Tibial artery (tissue), 4 donors: ENCODE data around the gene FAM168A.

Experiments
- DNase-seq, 2 donors: peaks; one replicate each; pipeline ENCODE4 v3.0.0-alpha.2; 2019
- H3K27ac ChIP-seq, 2 donors: fragments of 200-600 bp; sonication (generic) in 1 of 2; 1 replicate in 1 of 2; 2 replicates in 1 of 2; pipeline ENCODE4 v1.5.1; 2018 to 2019; ENCODE audit warnings: mild to moderate bottlenecking in 1 of 2
- H3K27me3 ChIP-seq, 2 donors: fragments of 200-600 bp; sonication (generic) in 1 of 2; one replicate each; pipeline versions ENCODE4 v1.5.1 to v1.6.0; 2016 to 2019
- H3K36me3 ChIP-seq, 3 donors: fragments of 200-600 bp; sonication (generic) in 2 of 3; one replicate each; pipeline ENCODE4 v1.5.1; 2016 to 2019; ENCODE audit warnings: mild to moderate bottlenecking in 2 of 3
- H3K4me1 ChIP-seq, 4 donors: fragments of 200-600 bp; sonication (generic) in 2 of 4; 1 replicate in 3 of 4; 2 replicates in 1 of 4; pipeline ENCODE4 v1.5.1; 2016 to 2019
- H3K4me3 ChIP-seq, 2 donors: fragments of 200-600 bp; sonication (generic) in 1 of 2; 1 replicate in 1 of 2; 2 replicates in 1 of 2; pipeline ENCODE4 v1.5.1; 2018 to 2019; ENCODE audit warnings: mild to moderate bottlenecking in 2 of 2
- H3K9me3 ChIP-seq, 3 donors: fragments of 200-600 bp; sonication (generic) in 1 of 3; one replicate each; pipeline ENCODE4 v1.5.1; 2016 to 2019
- CTCF ChIP-seq, 2 experiments: fragments of 200-600 bp in 1 of 2; fragments of 450-650 bp in 1 of 2; IDR thresholded peaks; one replicate each; pipeline ENCODE4 v1.5.1; 2017 to 2019; ENCODE audit warnings: antibody characterized with exemption in 2 of 2, mild to moderate bottlenecking in 1 of 2, moderate library complexity in 1 of 2
- intact Hi-C: fragments of 100-400 bp; cut with DNase I; formaldehyde crosslinking; loops from one replicate; pipeline ENCODE4 v1.15.0; 2023; ENCODE audit warnings: low total_unique reads

Gene FAM168A

GRCh38 chr11:73629907-73630306 is 32.0 kb upstream of the FAM168A start:
- Histone ChIP-seq H3K36me3 (no peaks in the 10 kb centered on the region), H3K9me3 (no peaks in the 10 kb centered on the region), H3K4me3 (no peak overlapping the region), H3K4me1 (peaks cover 0 to 5% (median 5%) of the 10 kb centered on the region in 4 donors), H3K27ac (no peak overlapping the region), H3K27me3 (peaks cover 0 to 10% of the 10 kb centered on the region in 2 donors)
- no peak for TF ChIP-seq CTCF (IDR thresholded peaks at IDR 0.05)
- intact Hi-C loops, result loop anchor here (5.0 kb wide), 1 partner anchor 32 kb away; no protein-coding TSS in a partner anchor
- DNase-seq, result no peak

GRCh38 chr11:73625696-73626318 is 27.9 kb upstream of the FAM168A start:
- peak; percentile 73 to 92 for TF ChIP-seq CTCF (IDR thresholded peaks at IDR 0.05)
- DNase-seq, result peak; percentile 59 to 84
- intact Hi-C loops, result loop anchor here (5.0 kb wide), 1 partner anchor 36 kb away; no protein-coding TSS in a partner anchor
- Histone ChIP-seq H3K36me3 (no peaks in the 10 kb centered on the region), H3K27me3 (peaks cover 0 to 21% of the 10 kb centered on the region in 2 donors), H3K4me1 (peaks cover 0 to 5% (median 5%) of the 10 kb centered on the region in 4 donors), H3K4me3 (peak overlapping the region in 1 of 2 donors; percentile 21), H3K27ac (no peak overlapping the region), H3K9me3 (no peaks in the 10 kb centered on the region)

- H3K36me3 ChIP-seq, result no peaks in the 10 kb centered on the region
- H3K4me3 ChIP-seq, result no peak overlapping the region
- DNase-seq, result no peak
- no peak overlapping the region for H3K27ac ChIP-seq
- peaks cover 0 to 33% of the 10 kb centered on the region in 2 donors for H3K27me3 ChIP-seq
- no peaks in the 10 kb centered on the region for H3K9me3 ChIP-seq
- peaks cover 0 to 5% (median 5%) of the 10 kb centered on the region in 4 donors for H3K4me1 ChIP-seq
- intact Hi-C loops, result no loop called here
- no peak for TF ChIP-seq CTCF (IDR thresholded peaks at IDR 0.05)
These were observed 25.8 kb upstream of the FAM168A start for GRCh38 chr11:73623686-73624085.

GRCh38 chr11:73622926-73623593 is 25.1 kb upstream of the FAM168A start:
- intact Hi-C loops, result no loop called here
- no peak for TF ChIP-seq CTCF (IDR thresholded peaks at IDR 0.05)

GRCh38 chr11:73614591-73614990 is 16.7 kb upstream of the FAM168A start:
- no peak for DNase-seq
- peaks cover 0 to 4% of the 10 kb centered on the region in 2 donors for H3K27me3 ChIP-seq
- TF ChIP-seq CTCF (IDR thresholded peaks at IDR 0.05), result no peak
- no peak overlapping the region for H3K27ac ChIP-seq
- H3K9me3 ChIP-seq, result no peaks in the 10 kb centered on the region
- intact Hi-C loops, result no loop called here
- no peak overlapping the region for H3K4me3 ChIP-seq
- no peaks in the 10 kb centered on the region for H3K36me3 ChIP-seq
- no peaks in the 10 kb centered on the region for H3K4me1 ChIP-seq

More at GRCh38 chr11:73622926-73623593, 25.1 kb upstream of the FAM168A start:
- H3K4me3 ChIP-seq, result no peak overlapping the region
- H3K9me3 ChIP-seq, result no peaks in the 10 kb centered on the region
- no peaks in the 10 kb centered on the region for H3K36me3 ChIP-seq
- peaks cover 0 to 5% (median 5%) of the 10 kb centered on the region in 4 donors for H3K4me1 ChIP-seq
- H3K27ac ChIP-seq, result no peak overlapping the region
- no peak for DNase-seq
- H3K27me3 ChIP-seq, result peaks cover 0 to 33% of the 10 kb centered on the region in 2 donors
